Measurements from ENCODE around the gene GDAP1L1. TPM values are rescaled to one million over a fixed set of nuclear protein-coding genes. Genes with fewer than 3 reads are reported as not detected.

Gene GDAP1L1
- total RNA-seq, 1 donor from 2014 or later, result not detected

DNA sequence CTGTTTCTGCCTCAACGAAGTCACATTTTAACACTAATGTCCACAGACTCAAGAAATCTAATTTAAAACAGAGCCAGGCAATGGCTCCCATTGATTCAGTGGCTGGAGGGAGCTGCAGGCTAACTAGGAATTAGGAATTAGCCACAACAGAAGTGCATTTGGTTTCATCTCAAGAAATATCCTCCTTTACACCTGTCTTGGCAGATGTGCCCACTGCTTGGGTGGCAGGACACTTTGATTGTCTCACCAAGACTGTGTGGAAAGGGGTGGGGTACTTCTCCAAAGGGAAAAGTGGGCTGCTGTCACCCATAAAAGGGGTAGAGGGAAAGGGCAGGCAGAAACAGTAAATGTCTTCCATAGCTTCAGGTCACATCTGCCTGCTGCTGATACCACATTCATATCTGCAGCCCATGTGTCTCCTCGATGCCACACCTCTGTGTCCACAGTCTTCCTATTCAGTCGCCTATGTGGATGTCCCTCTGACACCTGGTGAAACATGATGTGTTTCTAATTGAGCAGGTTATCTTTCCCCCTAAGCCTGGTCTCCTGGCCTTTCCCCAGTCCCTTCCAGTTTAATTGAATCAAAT, 25.6 kb upstream of the GDAP1L1 start:
- peaks cover 2% of the 10 kb centered on the region for H3K27me3 ChIP-seq (ENCODE audit: control insufficient read depth, insufficient read depth, low read length)
- FAIRE-seq (no peak), DNase-seq (ENCODE audit: low read depth) (no peak)
- H3K36me3 ChIP-seq (ENCODE audit: control insufficient read depth, insufficient read depth, low read length), result no peaks in the 10 kb centered on the region
- TF ChIP-seq, protein P1, sequence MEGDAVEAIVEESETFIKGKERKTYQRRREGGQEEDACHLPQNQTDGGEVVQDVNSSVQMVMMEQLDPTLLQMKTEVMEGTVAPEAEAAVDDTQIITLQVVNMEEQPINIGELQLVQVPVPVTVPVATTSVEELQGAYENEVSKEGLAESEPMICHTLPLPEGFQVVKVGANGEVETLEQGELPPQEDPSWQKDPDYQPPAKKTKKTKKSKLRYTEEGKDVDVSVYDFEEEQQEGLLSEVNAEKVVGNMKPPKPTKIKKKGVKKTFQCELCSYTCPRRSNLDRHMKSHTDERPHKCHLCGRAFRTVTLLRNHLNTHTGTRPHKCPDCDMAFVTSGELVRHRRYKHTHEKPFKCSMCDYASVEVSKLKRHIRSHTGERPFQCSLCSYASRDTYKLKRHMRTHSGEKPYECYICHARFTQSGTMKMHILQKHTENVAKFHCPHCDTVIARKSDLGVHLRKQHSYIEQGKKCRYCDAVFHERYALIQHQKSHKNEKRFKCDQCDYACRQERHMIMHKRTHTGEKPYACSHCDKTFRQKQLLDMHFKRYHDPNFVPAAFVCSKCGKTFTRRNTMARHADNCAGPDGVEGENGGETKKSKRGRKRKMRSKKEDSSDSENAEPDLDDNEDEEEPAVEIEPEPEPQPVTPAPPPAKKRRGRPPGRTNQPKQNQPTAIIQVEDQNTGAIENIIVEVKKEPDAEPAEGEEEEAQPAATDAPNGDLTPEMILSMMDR (IDR thresholded peaks at IDR 0.05; ENCODE audit: insufficient read depth, low read length, severe bottlenecking), result no peak
- H3K4me3 ChIP-seq (ENCODE audit: low read depth, low read length), result no peak overlapping the region

DNA sequence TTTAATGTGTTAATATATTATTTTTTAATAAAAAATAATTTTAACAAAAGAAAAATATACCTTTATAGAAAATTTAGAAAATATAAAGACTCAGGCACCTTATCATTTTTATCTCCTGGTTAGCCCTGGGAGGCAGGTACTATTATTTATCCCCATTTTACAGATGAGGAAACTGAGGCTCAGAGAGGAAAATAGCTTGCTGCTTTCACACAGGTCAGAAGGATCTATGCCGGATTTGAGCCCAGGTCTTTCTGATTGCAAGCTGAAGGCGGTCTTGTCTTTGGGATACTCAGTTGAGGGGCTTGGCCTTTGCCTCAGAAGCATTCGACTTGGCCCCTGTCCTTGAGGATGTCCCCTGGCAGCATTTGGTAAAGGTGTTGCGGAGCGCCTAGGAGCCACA, 25.1 kb upstream of the GDAP1L1 start:
- H3K36me3 ChIP-seq (ENCODE audit: control insufficient read depth, insufficient read depth, low read length), result no peaks in the 10 kb centered on the region
- H3K27me3 ChIP-seq (ENCODE audit: control insufficient read depth, insufficient read depth, low read length), result peaks cover 2% of the 10 kb centered on the region
- TF ChIP-seq, protein P1 (IDR thresholded peaks at IDR 0.05; ENCODE audit: insufficient read depth, low read length, severe bottlenecking), result no peak
- FAIRE-seq (no peak), DNase-seq (ENCODE audit: low read depth) (no peak)
- no peak overlapping the region for H3K4me3 ChIP-seq (ENCODE audit: low read depth, low read length)

- TF ChIP-seq, protein P1 (IDR thresholded peaks at IDR 0.05; ENCODE audit: insufficient read depth, low read length, severe bottlenecking), result no peak
- no peaks in the 10 kb centered on the region for H3K36me3 ChIP-seq (ENCODE audit: control insufficient read depth, insufficient read depth, low read length)
- no peak overlapping the region for H3K4me3 ChIP-seq (ENCODE audit: low read depth, low read length)
- FAIRE-seq (no peak), DNase-seq (ENCODE audit: low read depth) (no peak)
- H3K27me3 ChIP-seq (ENCODE audit: control insufficient read depth, insufficient read depth, low read length), result peaks cover 2% of the 10 kb centered on the region
Measured at GRCh38 chr20:44222633-44223368, 24.3 kb upstream of the GDAP1L1 start.

DNA sequence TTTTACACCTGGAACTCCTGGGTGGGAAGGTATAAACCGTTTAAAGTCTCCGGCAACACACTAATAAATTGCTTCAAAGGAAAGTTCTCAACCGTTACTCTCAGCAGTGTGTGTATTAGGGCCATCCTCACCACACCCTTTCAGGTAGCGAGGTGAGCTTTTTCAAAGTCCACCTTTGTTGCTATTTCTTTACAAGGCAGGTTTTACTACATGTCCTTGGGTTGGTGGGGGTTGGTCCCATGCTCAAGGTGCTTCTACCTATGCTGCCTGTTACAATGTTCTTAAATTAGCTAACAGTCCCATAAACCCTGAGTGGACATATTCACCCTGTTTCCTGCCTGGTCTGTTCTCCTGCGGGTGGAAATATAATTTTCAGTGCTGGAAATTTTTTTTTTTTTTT, 23.4 kb upstream of the GDAP1L1 start:
- Histone ChIP-seq H3K36me3 (ENCODE audit: control insufficient read depth, insufficient read depth, low read length) (no peaks in the 10 kb centered on the region), H3K27me3 (ENCODE audit: control insufficient read depth, insufficient read depth, low read length) (peaks cover 2% of the 10 kb centered on the region), H3K4me3 (ENCODE audit: low read depth, low read length) (no peak overlapping the region)
- TF ChIP-seq, protein P1 (IDR thresholded peaks at IDR 0.05; ENCODE audit: insufficient read depth, low read length, severe bottlenecking), result no peak
- no peak for FAIRE-seq
- DNase-seq (ENCODE audit: low read depth), result no peak

DNA sequence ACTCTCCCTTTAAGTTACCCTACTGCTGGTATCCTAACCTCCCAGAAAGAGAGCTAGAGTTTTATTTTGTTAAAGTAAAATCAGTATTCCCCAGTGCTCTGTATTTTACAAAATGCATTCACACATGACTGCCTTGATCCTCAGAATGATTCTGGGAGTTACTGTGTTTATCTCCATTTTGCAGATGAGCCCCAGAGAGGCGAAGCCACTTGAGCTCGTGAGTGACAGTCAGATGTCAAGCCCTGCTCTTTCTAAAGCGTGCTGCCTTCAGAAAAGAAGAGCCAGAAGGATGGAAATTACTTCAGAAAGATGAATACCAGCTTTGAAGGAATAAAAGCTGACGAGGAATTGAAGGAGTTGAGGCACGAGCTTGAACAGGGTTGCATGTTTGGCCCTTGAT, 22.5 kb upstream of the GDAP1L1 start:
- DNase-seq (ENCODE audit: low read depth), result no peak
- FAIRE-seq, result no peak
- Histone ChIP-seq H3K27me3 (ENCODE audit: control insufficient read depth, insufficient read depth, low read length) (peaks cover 2% of the 10 kb centered on the region), H3K36me3 (ENCODE audit: control insufficient read depth, insufficient read depth, low read length) (no peaks in the 10 kb centered on the region), H3K4me3 (ENCODE audit: low read depth, low read length) (no peak overlapping the region)
- TF ChIP-seq, protein P1 (IDR thresholded peaks at IDR 0.05; ENCODE audit: insufficient read depth, low read length, severe bottlenecking), result no peak

Data from bronchial epithelial cell (primary cell).